Heart right ventricle (tissue), 16 donors: ENCODE results near the gene APOC1. TPM values are rescaled to one million over a fixed set of nuclear protein-coding genes. Genes with fewer than 3 reads are reported as not detected.
A peak's percentile ranks its signal among the peaks of the same experiment; 100 is the strongest.
"Not testable (repeated sequence)": the region's sequence is repeated elsewhere in the genome, so short reads cannot be mapped to it uniquely, and the experiment has no call there.

Source experiments
- ATAC-seq, 8 donors: fragments of 200-7000 bp; cut with Tn5 transposase; one replicate each; pipeline ENCODE4 v1.9.1; 2020; ENCODE audit warnings: mild to moderate bottlenecking in 8 of 8, moderate library complexity in 8 of 8, moderate number of reproducible peaks in 1 of 8
- DNase-seq, 2 donors: peaks; one replicate each; pipeline ENCODE4 v3.0.0-alpha.2; 2020
- H3K27ac ChIP-seq, 10 donors: fragments of 200-600 bp; sonication (generic) in 2 of 10; one replicate each; pipeline versions ENCODE4 v1.5.0 to v1.8.0; 2020 to 2022; ENCODE audit warnings: mild to moderate bottlenecking in 3 of 10
- H3K27me3 ChIP-seq, 7 donors: fragments of 200-600 bp; one replicate each; pipeline ENCODE4 v1.8.0; 2021 to 2022; ENCODE audit warnings: mild to moderate bottlenecking in 2 of 7
- H3K36me3 ChIP-seq, 9 donors: fragments of 200-600 bp; sonication (generic) in 1 of 9; one replicate each; pipeline versions ENCODE4 v1.5.0 to v1.8.0; 2020 to 2022; ENCODE audit warnings: mild to moderate bottlenecking in 2 of 9
- H3K4me1 ChIP-seq, 9 donors: fragments of 200-600 bp; sonication (generic) in 1 of 9; one replicate each; pipeline versions ENCODE4 v1.5.0 to v1.8.0; 2020 to 2022; ENCODE audit warnings: mild to moderate bottlenecking in 4 of 9
- H3K4me3 ChIP-seq, 10 donors: fragments of 200-600 bp; sonication (generic) in 2 of 10; one replicate each; pipeline versions ENCODE4 v1.5.0 to v1.8.0; 2020 to 2022; ENCODE audit warnings: mild to moderate bottlenecking in 7 of 10, moderate library complexity in 2 of 10
- H3K9me3 ChIP-seq, 11 donors: fragments of 200-600 bp in 10 of 11; sonication (generic) in 2 of 11; one replicate each; pipeline versions ENCODE4 v1.5.0 to v1.8.0; 2013 to 2022; ENCODE audit warnings: mild to moderate bottlenecking in 2 of 11, control low read depth in 1 of 11, moderate library complexity in 1 of 11
- CTCF ChIP-seq, 9 donors: fragments of 200-600 bp; sonication (generic) in 2 of 9; IDR thresholded peaks; one replicate each; pipeline versions ENCODE4 v1.5.0 to v1.8.0; 2021 to 2022; ENCODE audit warnings: antibody characterized with exemption in 9 of 9, mild to moderate bottlenecking in 5 of 9, moderate library complexity in 1 of 9
- WGBS, 2 donors: extraction: QIAGEN DNeasy Blood & Tissue Kit; methylation state at CpG; one replicate each; pipeline ENCODE4 v1.1.7; 2013; ENCODE audit warnings: inconsistent platforms in 1 of 2; 5-methylcytosine and 5-hydroxymethylcytosine counted together
- intact Hi-C, 10 donors: fragments of 100-400 bp; cut with DNase I; formaldehyde crosslinking; loops; one replicate each; pipeline versions ENCODE4 v1.11.1 to v1.14.2; 2022
- polyA plus RNA-seq, 2 donors: library from polyadenylated mRNA; stranded (reverse); fragments of 200-250 nt; gene quantifications; one replicate each; pipeline ENCODE4 v1.2.3, GENCODE V29; 2013
- total RNA-seq, 10 donors: library from RNA; stranded (reverse); fragmentation: NEBNext Ultra II Directional in 3 of 10; extraction: Animal tissue kit (Norgen Biotek cat#: 25700) in 3 of 10; gene quantifications; one replicate each; pipeline versions ENCODE4 v1.2.1 to v1.2.4, GENCODE V29; 2021 to 2023
- donor health status: Arrhythmogenic right ventricular cardiomyopathy.
- donor health status: ischemic (EF 13 %, LVEDD 7.1; RV severe dilation, severe dysfunction).
- donor health status: healthy with polysubstance abuse.
- donor health status: DM: no; HTN: yes; CAD: no.
- donor health status: DM: no; HTN: no; CAD: no.
- donor health status: ischemic (EF 25% LVEDD 6.9; RV normal size, moderate dysfunction).
- donor health status: ischemic (EF 25% LVEDD 5.7; RV mildly dilated, moderate dysfunction).
- donor health status: healthy.
- donor health status: DM: yes; HTN: yes; CAD: no.
- donor health status: Ischemic cardiomyopathy.
- donor health status: ischemic (EF 35%, LVEDD 5.7; RV mildly dilated, moderate dysfunction).
- donor health status: nonischemic (EF 11% LVEDD 7.7; RV severe dilation, severe dysfunction).
- donor health status: DM: yes; HTN: yes; CAD: no.
- donor health status: PGD.
- donor health status: ischemic (EF 29% LVEDD 5.4; RV normal size, mild dysfunction).
- donor health status: nonischemic (EF 23%, LVEDD 6.1; RV moderate dilation, normal function).

The APOC1 gene
- total and polyA plus RNA-seq, 12 donors = 1.4 to 13.5 (median 2.9) TPM; not detected in 5

- H3K4me3 ChIP-seq = no peak overlapping the region
- ATAC-seq = no peak
- DNase-seq = no peak
- H3K9me3 ChIP-seq = no peaks in the 10 kb centered on the region
- intact Hi-C loops = no loop called here
- no peak for TF ChIP-seq CTCF (IDR thresholded peaks at IDR 0.05)
- no peak overlapping the region for H3K27ac ChIP-seq
- H3K27me3 ChIP-seq = peaks cover 0 to 8% (median 0%) of the 10 kb centered on the region in 7 donors
- H3K4me1 ChIP-seq = peaks cover 0 to 38% (median 10%) of the 10 kb centered on the region in 9 donors
- WGBS, 2 donors = 51 to 52% methylated on average over 6 of the region's 6 CpGs
- no peaks in the 10 kb centered on the region for H3K36me3 ChIP-seq
These were observed 1.6 kb upstream of the APOC1 start for GRCh38 chr19:44912854-44913253.

- Histone ChIP-seq H3K27ac (peak overlapping the region in 1 of 10 donors; percentile 82), H3K4me1 (peaks cover 0 to 38% (median 10%) of the 10 kb centered on the region in 9 donors), H3K4me3 (peak overlapping the region in 1 of 10 donors; percentile 59)
- H3K9me3 ChIP-seq, H3K27me3 ChIP-seq, DNase-seq, H3K36me3 ChIP-seq, intact Hi-C loops, ATAC-seq: not testable (repeated sequence)
- 57 to 60% methylated on average over 23 of the region's 23 CpGs for WGBS, 2 donors
These were observed 636 bp upstream of the APOC1 start for GRCh38 chr19:44913512-44914432.

GRCh38 chr19:44924243-44924725 is 9.9 kb downstream of the APOC1 start:
- intact Hi-C loops = no loop called here
- Histone ChIP-seq H3K27ac (peak overlapping the region in 1 of 10 donors; percentile 45), H3K27me3 (no peaks in the 10 kb centered on the region), H3K4me1 (peaks cover 0 to 46% (median 17%) of the 10 kb centered on the region in 9 donors), H3K36me3 (no peaks in the 10 kb centered on the region), H3K4me3 (no peak overlapping the region), H3K9me3 (no peaks in the 10 kb centered on the region)
- DNase-seq (no peak), ATAC-seq (no peak)
- no peak for TF ChIP-seq CTCF (IDR thresholded peaks at IDR 0.05)
- WGBS, 2 donors = 81% methylated on average over 8 of the region's 8 CpGs

- TF ChIP-seq CTCF (IDR thresholded peaks at IDR 0.05) = no peak
- 35 to 40% methylated on average over 8 of the region's 8 CpGs for WGBS, 2 donors
- DNase-seq (peak; percentile 60 to 82), ATAC-seq (peak; percentile 58 to 81 (median 74))
- H3K4me3 ChIP-seq = no peak overlapping the region
- H3K27ac ChIP-seq = peak overlapping the region in 3 of 10 donors; percentile 37 to 54 (median 48)
- H3K36me3 ChIP-seq = no peaks in the 10 kb centered on the region
- no peaks in the 10 kb centered on the region for H3K27me3 ChIP-seq
- no peaks in the 10 kb centered on the region for H3K9me3 ChIP-seq
- peaks cover 0 to 46% (median 17%) of the 10 kb centered on the region in 9 donors for H3K4me1 ChIP-seq
- intact Hi-C loops = no loop called here
These were observed 10.9 kb downstream of the APOC1 start for GRCh38 chr19:44925114-44925891.

- not testable (repeated sequence) for H3K9me3 ChIP-seq, DNase-seq, H3K27me3 ChIP-seq, H3K36me3 ChIP-seq
- Histone ChIP-seq H3K4me1 (peaks cover 0 to 46% (median 17%) of the 10 kb centered on the region in 9 donors), H3K27ac (peak overlapping the region in 1 of 10 donors; percentile 54), H3K4me3 (peak overlapping the region in 8 of 10 donors; percentile 16 to 46 (median 26))
- intact Hi-C loops = loop anchor here in 1 of 10 donors (1.0 kb wide), 1 partner anchor 24 kb away; no protein-coding TSS in a partner anchor
- ATAC-seq = peak in 7 of 8 donors; percentile 5 to 34 (median 14)
- WGBS, 2 donors = 36 to 59% methylated on average over 15 to 19 of the region's 19 CpGs
These were observed 12.1 kb downstream of the APOC1 start for GRCh38 chr19:44926245-44927077.
